Measurements from ENCODE around the gene ZFAND3.

The ZFAND3 gene

GRCh38 chr6:37800703-37801604 lies 18.6 kb upstream of the ZFAND3 start:
- H3K9me3 ChIP-seq (ENCODE audit: severe bottlenecking) = no peaks in the 10 kb centered on the region
- H3K27me3 ChIP-seq (ENCODE audit: insufficient read depth, low read depth, severe bottlenecking) = no peaks in the 10 kb centered on the region
- H3K36me3 ChIP-seq = no peaks in the 10 kb centered on the region
- H3K27ac ChIP-seq = no peak overlapping the region
- TF ChIP-seq CTCF (IDR thresholded peaks at IDR 0.05; ENCODE audit: low read depth, low read length) = no peak
- no peak overlapping the region for H3K4me3 ChIP-seq (ENCODE audit: low read depth, low read length)
- no peak for DNase-seq

- no peak for DNase-seq
- no peaks in the 10 kb centered on the region for H3K36me3 ChIP-seq
- H3K4me3 ChIP-seq (ENCODE audit: low read depth, low read length) = no peak overlapping the region
- H3K27ac ChIP-seq = no peak overlapping the region
- no peaks in the 10 kb centered on the region for H3K9me3 ChIP-seq (ENCODE audit: severe bottlenecking)
- no peaks in the 10 kb centered on the region for H3K27me3 ChIP-seq (ENCODE audit: insufficient read depth, low read depth, severe bottlenecking)
- TF ChIP-seq CTCF (IDR thresholded peaks at IDR 0.05; ENCODE audit: low read depth, low read length) = no peak
Measured at GRCh38 chr6:37801605-37801940, 18.0 kb upstream of the ZFAND3 start.

DNA sequence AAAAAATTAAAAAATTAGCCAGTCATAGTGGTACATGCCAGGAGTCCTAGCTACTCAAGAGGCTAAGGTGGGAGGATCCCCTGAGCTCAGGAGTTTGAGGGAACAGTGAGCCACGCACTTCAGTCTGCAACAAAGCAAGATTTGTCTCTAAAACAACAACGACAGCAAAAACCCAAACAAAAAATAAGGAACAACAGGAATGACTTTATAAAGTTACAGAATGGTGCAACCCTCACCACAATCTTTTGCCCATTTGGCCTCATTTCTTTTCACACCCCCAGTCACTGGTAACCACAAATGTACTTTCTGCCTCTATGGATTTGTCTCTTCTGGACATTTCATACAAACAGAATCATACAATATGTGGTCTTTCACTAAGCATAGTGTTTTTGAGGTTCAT lies 16.7 kb upstream of the ZFAND3 start:
- Histone ChIP-seq H3K9me3 (ENCODE audit: severe bottlenecking) (no peaks in the 10 kb centered on the region), H3K27ac (no peak overlapping the region), H3K27me3 (ENCODE audit: insufficient read depth, low read depth, severe bottlenecking) (no peaks in the 10 kb centered on the region), H3K4me3 (ENCODE audit: low read depth, low read length) (no peak overlapping the region), H3K36me3 (no peaks in the 10 kb centered on the region)
- no peak for DNase-seq
- TF ChIP-seq CTCF (IDR thresholded peaks at IDR 0.05; ENCODE audit: low read depth, low read length) = no peak

DNA sequence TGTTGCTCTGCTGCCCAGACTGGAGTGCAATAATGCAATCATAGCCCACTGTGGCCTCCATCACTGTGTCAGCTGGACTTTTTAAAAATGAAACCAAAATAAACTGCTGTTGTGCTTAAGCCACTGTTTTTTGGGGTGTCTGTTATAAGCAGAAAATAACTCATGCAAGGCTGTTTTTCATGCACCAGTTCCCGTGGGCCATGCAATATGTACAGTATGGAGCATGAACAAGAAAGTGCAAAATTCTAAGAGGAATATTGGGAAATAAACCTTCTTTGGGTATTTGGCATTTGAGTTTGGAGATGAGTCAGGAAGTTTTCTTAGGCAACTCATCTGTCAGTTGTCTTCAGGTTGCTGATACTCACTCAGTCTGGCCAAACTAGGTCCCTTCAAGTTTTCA lies 14.9 kb upstream of the ZFAND3 start:
- no peak for DNase-seq
- no peak for TF ChIP-seq CTCF (IDR thresholded peaks at IDR 0.05; ENCODE audit: low read depth, low read length)
- Histone ChIP-seq H3K4me3 (ENCODE audit: low read depth, low read length) (no peak overlapping the region), H3K27me3 (ENCODE audit: insufficient read depth, low read depth, severe bottlenecking) (no peaks in the 10 kb centered on the region), H3K27ac (no peak overlapping the region), H3K9me3 (ENCODE audit: severe bottlenecking) (no peaks in the 10 kb centered on the region), H3K36me3 (no peaks in the 10 kb centered on the region)

GRCh38 chr6:37806213-37806612 lies 13.3 kb upstream of the ZFAND3 start:
- no peaks in the 10 kb centered on the region for H3K9me3 ChIP-seq (ENCODE audit: severe bottlenecking)
- no peak overlapping the region for H3K4me3 ChIP-seq (ENCODE audit: low read depth, low read length)
- no peak overlapping the region for H3K27ac ChIP-seq
- no peak for DNase-seq
- TF ChIP-seq CTCF (IDR thresholded peaks at IDR 0.05; ENCODE audit: low read depth, low read length) = no peak
- no peaks in the 10 kb centered on the region for H3K27me3 ChIP-seq (ENCODE audit: insufficient read depth, low read depth, severe bottlenecking)
- H3K36me3 ChIP-seq = no peaks in the 10 kb centered on the region

DNA sequence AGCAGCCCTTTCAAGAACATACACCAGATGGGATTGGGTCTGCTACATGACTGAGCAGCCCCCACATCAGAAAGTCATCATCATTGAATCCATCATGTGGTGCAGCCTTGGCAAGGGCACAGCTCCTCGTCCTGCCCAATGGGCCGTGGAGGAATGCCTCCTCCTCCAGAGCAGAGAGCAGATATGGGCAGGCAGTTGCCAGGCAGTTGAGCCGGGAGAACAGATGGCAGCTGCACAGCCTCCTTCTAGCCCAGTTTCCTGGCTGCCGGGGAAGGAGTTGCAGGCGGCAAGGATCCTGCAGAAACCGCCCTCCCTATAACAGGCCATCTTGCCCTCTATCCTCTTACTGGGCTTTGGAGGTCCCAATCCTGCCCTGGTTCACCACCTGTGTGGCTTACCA lies 11.9 kb upstream of the ZFAND3 start:
- TF ChIP-seq CTCF (IDR thresholded peaks at IDR 0.05; ENCODE audit: low read depth, low read length) = peak; percentile 50
- Histone ChIP-seq H3K27ac (peak overlapping the region; percentile 65), H3K27me3 (ENCODE audit: insufficient read depth, low read depth, severe bottlenecking) (no peaks in the 10 kb centered on the region), H3K9me3 (ENCODE audit: severe bottlenecking) (no peaks in the 10 kb centered on the region), H3K36me3 (no peaks in the 10 kb centered on the region), H3K4me3 (ENCODE audit: low read depth, low read length) (no peak overlapping the region)
- DNase-seq = peak; percentile 96

All from WERI-Rb-1 (cell line).